ENCODE results near the gene CSAD.

The CSAD gene

GRCh38 chr12:53176750-53177149, 4.0 kb downstream of the CSAD start:
- no peaks in the 10 kb centered on the region for H3K9me3 ChIP-seq (ENCODE audit: severe bottlenecking)
- no peaks in the 10 kb centered on the region for H3K27me3 ChIP-seq (ENCODE audit: insufficient read depth, low read depth, severe bottlenecking)
- H3K4me3 ChIP-seq (ENCODE audit: low read depth, low read length) = no peak overlapping the region
- TF ChIP-seq CTCF (IDR thresholded peaks at IDR 0.05; ENCODE audit: low read depth, low read length) = no peak
- peaks cover 2% of the 10 kb centered on the region for H3K36me3 ChIP-seq
- DNase-seq = no peak
- no peak overlapping the region for H3K27ac ChIP-seq

GRCh38 chr12:53174881-53175491, 5.7 kb downstream of the CSAD start:
- Histone ChIP-seq H3K27ac (no peak overlapping the region), H3K27me3 (ENCODE audit: insufficient read depth, low read depth, severe bottlenecking) (no peaks in the 10 kb centered on the region)
- no peak for DNase-seq

GRCh38 chr12:53173085-53173715, 7.5 kb downstream of the CSAD start:
- no peaks in the 10 kb centered on the region for H3K9me3 ChIP-seq (ENCODE audit: severe bottlenecking)
- H3K4me3 ChIP-seq (ENCODE audit: low read depth, low read length) = no peak overlapping the region
- H3K36me3 ChIP-seq = no peaks in the 10 kb centered on the region
- no peak for DNase-seq
- TF ChIP-seq CTCF (IDR thresholded peaks at IDR 0.05; ENCODE audit: low read depth, low read length) = no peak
- H3K27ac ChIP-seq = no peak overlapping the region
- H3K27me3 ChIP-seq (ENCODE audit: insufficient read depth, low read depth, severe bottlenecking) = no peaks in the 10 kb centered on the region

More at GRCh38 chr12:53174881-53175491, 5.7 kb downstream of the CSAD start:
- Histone ChIP-seq H3K36me3 (no peaks in the 10 kb centered on the region), H3K4me3 (ENCODE audit: low read depth, low read length) (no peak overlapping the region), H3K9me3 (ENCODE audit: severe bottlenecking) (no peaks in the 10 kb centered on the region)
- TF ChIP-seq CTCF (IDR thresholded peaks at IDR 0.05; ENCODE audit: low read depth, low read length) = peak; percentile 45; the same call in 1 of the 2 replicates

- no peaks in the 10 kb centered on the region for H3K9me3 ChIP-seq (ENCODE audit: severe bottlenecking)
- no peak overlapping the region for H3K4me3 ChIP-seq (ENCODE audit: low read depth, low read length)
- H3K36me3 ChIP-seq = no peaks in the 10 kb centered on the region
- no peak for TF ChIP-seq CTCF (IDR thresholded peaks at IDR 0.05; ENCODE audit: low read depth, low read length)
- DNase-seq = no peak
- H3K27ac ChIP-seq = no peak overlapping the region
- no peaks in the 10 kb centered on the region for H3K27me3 ChIP-seq (ENCODE audit: insufficient read depth, low read depth, severe bottlenecking)
Observed at GRCh38 chr12:53172352-53172751, 8.4 kb downstream of the CSAD start.

- Histone ChIP-seq H3K27me3 (ENCODE audit: insufficient read depth, low read depth, severe bottlenecking) (no peaks in the 10 kb centered on the region), H3K4me3 (ENCODE audit: low read depth, low read length) (no peak overlapping the region), H3K9me3 (ENCODE audit: severe bottlenecking) (no peaks in the 10 kb centered on the region), H3K27ac (no peak overlapping the region), H3K36me3 (no peaks in the 10 kb centered on the region)
- no peak for TF ChIP-seq CTCF (IDR thresholded peaks at IDR 0.05; ENCODE audit: low read depth, low read length)
- no peak for DNase-seq
Observed at GRCh38 chr12:53171725-53172329, 8.9 kb downstream of the CSAD start.

All from WERI-Rb-1 (cell line).